PFSK-1 (cell line): ENCODE measurements around the gene WDR72.

Experiments used
- FOXP2 ChIP-seq: optimal IDR thresholded peaks from 2 replicates; pipeline ENCODE3; 2011; ENCODE audit warnings: borderline replicate concordance, control low read depth, inconsistent platforms; ENCODE audit not compliant: insufficient read depth; ENCODE audit errors: extremely low read length, extremely low read depth
- POLR2AphosphoS5 ChIP-seq: IDR thresholded peaks from 2 replicates; pipeline ENCODE4 v1.6.1; 2012; ENCODE audit warnings: low read depth, mild to moderate bottlenecking, control low read depth, low read length, moderate library complexity
- REST ChIP-seq, 2 experiments: IDR thresholded peaks; 2 replicates each; pipeline versions ENCODE4 v1.6.1 to v1.8.0; 2011 to 2012; ENCODE audit warnings: low read depth in 2 of 2, low read length in 2 of 2, control low read depth in 1 of 2, inconsistent platforms in 1 of 2, mild to moderate bottlenecking in 1 of 2, moderate library complexity in 1 of 2; ENCODE audit not compliant: insufficient read depth in 1 of 2
- SIN3A ChIP-seq: IDR thresholded peaks from 2 replicates; pipeline ENCODE4 v1.6.1; 2012; ENCODE audit warnings: mild to moderate bottlenecking, low read length, moderate library complexity, borderline replicate concordance; ENCODE audit not compliant: insufficient read depth
- TAF1 ChIP-seq: IDR thresholded peaks from 2 replicates; pipeline ENCODE4 v1.6.1; 2012; ENCODE audit warnings: low read length, control low read depth, borderline replicate concordance; ENCODE audit not compliant: insufficient read depth

The WDR72 gene

DNA sequence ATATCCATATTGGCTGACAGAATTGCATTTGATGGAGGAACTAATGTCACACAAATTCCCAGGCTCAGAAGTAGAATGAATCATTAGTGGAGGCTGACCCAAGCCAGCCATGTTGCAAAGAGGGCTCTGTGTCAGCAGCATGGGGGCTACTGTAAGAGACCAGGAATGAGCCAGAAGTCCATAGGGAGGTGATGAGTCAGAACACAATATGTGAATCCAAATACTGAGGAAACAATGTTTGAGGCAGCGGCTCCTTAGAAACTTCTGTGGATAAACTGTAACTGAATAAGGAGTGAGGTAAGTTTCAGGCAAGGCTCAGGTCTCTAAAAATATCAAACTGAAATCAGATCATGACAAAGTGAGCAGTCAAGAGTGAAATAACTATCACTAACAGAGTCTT is 170.7 kb downstream of the WDR72 start:
- TF ChIP-seq POLR2AphosphoS5 (no peak), SIN3A (no peak), FOXP2 (no peak), REST (IDR thresholded peaks at IDR 0.05; ENCODE audit: insufficient read depth in 1 of 2, low read depth in 2 of 2, low read length in 2 of 2) (no peak), TAF1 (no peak)

DNA sequence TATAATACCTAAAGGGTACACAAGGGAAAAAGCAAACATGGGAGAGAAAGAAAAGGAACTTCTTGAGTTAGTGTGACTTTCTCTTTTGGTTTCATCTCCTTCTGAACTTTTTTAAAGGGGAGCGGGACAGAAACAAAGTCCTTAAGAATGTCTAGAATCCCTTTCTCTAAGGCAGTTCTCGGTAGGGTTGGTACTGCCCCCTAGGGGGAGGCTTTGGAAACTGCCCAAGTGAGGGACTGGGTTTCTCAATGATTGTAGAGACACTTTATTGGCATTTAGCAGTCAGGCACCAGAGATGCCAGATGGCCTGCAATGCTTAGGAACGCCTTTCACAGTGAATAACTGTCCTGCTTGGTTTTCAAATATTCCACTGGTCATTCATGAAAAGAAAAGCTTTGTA is 172.7 kb downstream of the WDR72 start:
- TF ChIP-seq POLR2AphosphoS5 (no peak), TAF1 (no peak), REST (IDR thresholded peaks at IDR 0.05; ENCODE audit: insufficient read depth in 1 of 2, low read depth in 2 of 2, low read length in 2 of 2) (no peak), SIN3A (no peak), FOXP2 (no peak)

GRCh38 chr15:53581513-53581912 is 177.9 kb downstream of the WDR72 start:
- no peak for TF ChIP-seq SIN3A

GRCh38 chr15:53580366-53580765 is 179.1 kb downstream of the WDR72 start:
- no peak for TF ChIP-seq FOXP2
- TF ChIP-seq TAF1 = no peak
- TF ChIP-seq POLR2AphosphoS5 = no peak
- TF ChIP-seq SIN3A = no peak
- no peak for TF ChIP-seq REST (IDR thresholded peaks at IDR 0.05; ENCODE audit: insufficient read depth in 1 of 2, low read depth in 2 of 2, low read length in 2 of 2)

- TF ChIP-seq POLR2AphosphoS5 (no peak), SIN3A (no peak), FOXP2 (no peak), REST (IDR thresholded peaks at IDR 0.05; ENCODE audit: insufficient read depth in 1 of 2, low read depth in 2 of 2, low read length in 2 of 2) (no peak), TAF1 (no peak)
Observed at GRCh38 chr15:53576841-53577240, 182.6 kb downstream of the WDR72 start.
